Mesodermal cell (in vitro differentiated cells): ENCODE measurements around the gene ECT2L.

ENCODE experiments used
- H3K27ac ChIP-seq: 2 replicates; pipeline ENCODE4 v1.7.0; 2013; ENCODE audit warnings: mild to moderate bottlenecking, low read depth, low read length, moderate library complexity; ENCODE audit not compliant: severe bottlenecking
- H3K36me3 ChIP-seq: 2 replicates; pipeline ENCODE4 v1.7.1; 2013; ENCODE audit warnings: mild to moderate bottlenecking, low read length, moderate library complexity; ENCODE audit not compliant: control insufficient read depth, insufficient read depth
- H3K4me1 ChIP-seq: one replicate; pipeline ENCODE4 v1.7.1; 2013; ENCODE audit warnings: mild to moderate bottlenecking, low read length; ENCODE audit not compliant: insufficient read depth, control insufficient read depth, poor library complexity, severe bottlenecking
- H3K4me3 ChIP-seq: 2 replicates; pipeline ENCODE4 v1.7.0; 2013; ENCODE audit warnings: low read length, control low read depth, mild to moderate bottlenecking; ENCODE audit not compliant: insufficient read depth, poor library complexity, severe bottlenecking; ENCODE audit errors: extremely low read depth
- H3K9me3 ChIP-seq: 2 replicates; pipeline ENCODE4 v1.7.1; 2013; ENCODE audit warnings: mild to moderate bottlenecking, low read length, moderate library complexity; ENCODE audit not compliant: control insufficient read depth
- WGBS, 2 experiments: methylation state at CpG; one replicate each; pipeline ENCODE4 v1.1.5; 2013; ENCODE audit warnings: missing lambda C conversion rate in 2 of 2; ENCODE audit not compliant: insufficient coverage in 2 of 2; 5-methylcytosine and 5-hydroxymethylcytosine counted together

The ECT2L gene

DNA sequence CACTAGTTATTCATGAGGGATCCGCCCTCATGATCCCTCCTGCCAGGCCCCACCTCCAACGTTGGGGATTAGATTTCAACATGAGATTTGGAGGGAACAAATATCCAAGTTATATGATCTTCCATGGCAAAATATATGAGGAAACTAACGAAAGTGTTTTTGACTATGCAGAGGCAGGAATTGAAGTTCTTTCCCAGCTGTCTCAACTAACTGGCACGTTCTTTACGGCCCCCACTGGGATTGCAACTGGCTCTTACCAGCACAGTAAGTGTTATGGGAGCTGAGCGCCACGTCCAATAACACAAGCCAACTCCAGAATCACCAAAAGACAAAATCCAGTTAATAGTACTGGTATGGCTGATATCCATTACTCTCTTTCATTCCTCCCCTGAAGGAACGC is 66.6 kb downstream of the ECT2L start:
- Histone ChIP-seq H3K27ac (no peak overlapping the region), H3K4me3 (no peak overlapping the region), H3K36me3 (no peaks in the 10 kb centered on the region), H3K4me1 (no peaks in the 10 kb centered on the region), H3K9me3 (no peaks in the 10 kb centered on the region)
- 86 to 95% methylated on average over 3 to 4 of the region's 8 CpGs for WGBS, 2 experiments

DNA sequence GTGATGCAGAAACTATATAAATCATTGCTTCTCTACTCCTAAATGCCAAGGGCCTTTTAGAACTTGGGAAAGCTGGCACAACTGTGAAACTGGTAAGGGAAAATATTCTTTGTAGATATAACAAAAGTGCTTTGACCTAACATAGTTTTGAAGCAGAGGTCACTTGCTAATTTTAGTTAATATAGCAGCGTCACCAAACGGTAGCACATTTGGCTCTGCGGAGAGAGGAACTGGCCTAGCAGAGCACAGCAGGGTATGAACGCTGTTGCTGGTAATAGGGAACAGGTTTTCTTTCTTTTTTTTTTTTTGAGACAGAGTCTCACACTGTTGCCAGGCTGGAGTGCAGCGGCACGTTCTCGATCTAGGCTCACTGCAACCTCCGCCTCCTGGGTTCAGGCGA is 67.4 kb downstream of the ECT2L start:
- WGBS, 2 experiments, result 74 to 94% methylated on average over 3 to 8 of the region's 9 CpGs
- Histone ChIP-seq H3K27ac (no peak overlapping the region), H3K36me3 (no peaks in the 10 kb centered on the region), H3K4me3 (no peak overlapping the region), H3K4me1 (no peaks in the 10 kb centered on the region), H3K9me3 (no peaks in the 10 kb centered on the region)

DNA sequence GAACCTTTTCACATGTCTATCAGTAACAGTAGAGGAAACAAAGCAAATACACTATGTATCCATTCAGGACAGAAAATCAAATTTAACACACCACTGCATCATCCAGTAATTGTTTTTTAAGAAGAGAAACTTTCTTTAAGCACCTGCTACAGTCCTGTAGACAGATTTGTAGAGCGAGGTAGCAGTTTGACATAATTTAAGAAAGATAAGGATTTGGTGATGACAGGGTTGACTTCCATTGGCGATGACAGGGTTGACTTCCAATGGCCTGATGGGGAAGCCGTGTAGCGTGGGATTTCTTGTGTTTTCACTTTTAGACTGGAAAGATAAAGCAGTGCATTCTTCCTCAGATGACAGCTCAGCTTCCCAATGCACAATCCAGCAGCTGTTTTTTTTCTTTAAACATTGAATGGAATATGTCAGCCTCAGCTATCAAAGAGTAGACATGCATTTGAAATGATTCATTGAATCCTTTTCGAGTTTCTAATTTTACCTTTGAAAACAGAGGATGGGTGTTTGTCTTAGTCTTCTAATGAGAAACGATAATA is 68.5 kb downstream of the ECT2L start:
- no peaks in the 10 kb centered on the region for H3K36me3 ChIP-seq
- WGBS, 2 experiments, result 90 to 100% methylated on average over 1 to 4 of the region's 6 CpGs
- no peaks in the 10 kb centered on the region for H3K9me3 ChIP-seq
- H3K27ac ChIP-seq, result no peak overlapping the region
- H3K4me3 ChIP-seq, result no peak overlapping the region
- peaks cover 4% of the 10 kb centered on the region for H3K4me1 ChIP-seq

DNA sequence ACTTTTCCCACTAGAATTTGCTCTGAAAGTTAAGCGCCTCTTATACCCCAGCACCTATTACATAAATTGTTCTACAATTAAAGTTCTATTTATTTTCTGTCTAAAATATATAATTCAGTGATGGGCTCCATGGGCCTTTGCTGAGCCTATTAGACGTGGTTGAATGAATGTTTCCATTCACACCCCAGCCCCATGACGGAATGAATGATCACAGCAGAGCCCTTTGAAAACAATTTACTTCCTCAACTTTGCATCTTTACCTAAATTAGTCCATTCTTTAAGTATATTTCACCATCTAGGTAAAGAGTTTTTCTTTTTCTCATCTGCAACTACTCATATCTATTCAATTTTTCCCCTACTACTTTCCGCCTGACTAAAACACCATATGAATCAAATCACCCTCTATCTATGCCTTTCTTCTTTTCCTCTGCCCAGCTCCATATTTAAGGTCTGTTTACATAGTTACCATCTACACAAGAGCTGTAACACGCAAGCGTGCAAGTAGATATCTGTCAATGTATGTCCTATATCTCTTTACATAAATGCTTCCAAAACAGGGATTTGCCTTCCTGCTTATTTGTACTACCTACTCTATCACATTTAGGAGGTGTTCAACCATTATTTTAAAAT is 69.7 kb downstream of the ECT2L start:
- H3K9me3 ChIP-seq, result no peaks in the 10 kb centered on the region
- H3K4me1 ChIP-seq, result peaks cover 9% of the 10 kb centered on the region
- no peak overlapping the region for H3K4me3 ChIP-seq
- no peaks in the 10 kb centered on the region for H3K36me3 ChIP-seq
- WGBS, 2 experiments, result 92 to 100% methylated on average over 3 of the region's 6 CpGs
- no peak overlapping the region for H3K27ac ChIP-seq

DNA sequence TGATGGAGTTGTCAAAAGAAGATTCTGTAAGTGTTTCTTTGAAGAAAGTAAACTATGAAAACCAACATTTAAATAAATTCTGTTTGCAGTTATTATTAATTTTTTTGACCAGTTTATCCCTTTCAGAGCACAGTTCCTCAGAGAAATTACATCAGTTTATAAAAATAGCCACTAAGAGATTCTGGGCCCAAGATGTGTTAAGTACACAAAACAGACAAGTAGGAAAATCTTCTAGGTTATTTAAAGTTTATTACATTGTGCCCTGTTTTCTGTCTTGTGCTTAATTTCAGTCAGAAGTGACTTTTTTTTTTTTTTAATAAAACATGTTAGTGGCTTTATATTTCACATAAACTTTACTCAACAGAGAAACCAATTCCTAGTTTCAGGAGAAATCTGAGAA is 72.3 kb downstream of the ECT2L start:
- peaks cover 9% of the 10 kb centered on the region for H3K4me1 ChIP-seq
- H3K4me3 ChIP-seq, result no peak overlapping the region
- H3K36me3 ChIP-seq, result no peaks in the 10 kb centered on the region
- H3K27ac ChIP-seq, result no peak overlapping the region
- H3K9me3 ChIP-seq, result no peaks in the 10 kb centered on the region

DNA sequence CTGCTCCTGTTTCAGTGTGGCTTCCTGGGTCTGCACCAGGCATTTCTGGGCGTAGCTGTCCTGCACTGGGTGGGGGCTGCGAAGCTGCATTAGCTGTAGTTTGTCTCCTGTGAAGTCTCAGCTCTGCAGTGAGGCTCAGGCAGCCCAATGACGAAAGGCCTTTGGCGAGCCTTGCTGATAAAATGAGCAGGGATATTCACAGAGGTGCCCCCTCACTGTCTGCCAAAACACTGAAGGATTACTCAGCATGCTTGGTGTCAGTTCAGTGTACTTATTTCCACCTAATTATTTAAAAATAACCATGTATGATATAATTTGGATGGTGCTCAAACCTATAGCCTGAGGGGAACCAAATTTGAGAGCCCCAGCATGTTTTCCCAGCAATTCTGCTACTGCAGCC is 73.5 kb downstream of the ECT2L start:
- H3K36me3 ChIP-seq, result no peaks in the 10 kb centered on the region
- peaks cover 9% of the 10 kb centered on the region for H3K4me1 ChIP-seq
- 47 to 77% methylated on average over 2 to 3 of the region's 4 CpGs for WGBS, 2 experiments
- no peaks in the 10 kb centered on the region for H3K9me3 ChIP-seq
- H3K4me3 ChIP-seq, result no peak overlapping the region
- H3K27ac ChIP-seq, result peak overlapping the region; percentile 5

DNA sequence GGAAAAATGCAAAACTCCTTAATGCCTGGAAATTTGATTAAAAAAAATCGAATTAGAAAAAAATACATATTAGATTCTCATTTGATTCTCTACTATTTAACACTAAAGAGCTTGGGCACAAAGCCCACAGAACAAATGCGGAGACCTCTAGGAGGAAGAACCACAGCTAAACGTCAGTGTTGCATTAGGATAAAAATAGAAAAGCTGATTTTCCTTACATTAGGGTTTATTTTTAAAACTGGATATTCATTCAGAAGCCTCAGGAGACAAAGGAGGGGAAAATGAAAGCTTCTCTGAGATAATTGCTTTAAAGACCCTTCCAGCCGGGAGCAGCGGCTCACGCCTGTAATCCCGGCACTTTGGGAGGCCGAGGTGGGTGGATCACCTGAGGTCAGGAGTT is 77.3 kb downstream of the ECT2L start:
- H3K36me3 ChIP-seq, result no peaks in the 10 kb centered on the region
- H3K4me1 ChIP-seq, result peaks cover 9% of the 10 kb centered on the region
- 84 to 100% methylated on average over 3 to 6 of the region's 8 CpGs for WGBS, 2 experiments
- H3K4me3 ChIP-seq, result no peak overlapping the region
- H3K9me3 ChIP-seq, result no peaks in the 10 kb centered on the region
- no peak overlapping the region for H3K27ac ChIP-seq

DNA sequence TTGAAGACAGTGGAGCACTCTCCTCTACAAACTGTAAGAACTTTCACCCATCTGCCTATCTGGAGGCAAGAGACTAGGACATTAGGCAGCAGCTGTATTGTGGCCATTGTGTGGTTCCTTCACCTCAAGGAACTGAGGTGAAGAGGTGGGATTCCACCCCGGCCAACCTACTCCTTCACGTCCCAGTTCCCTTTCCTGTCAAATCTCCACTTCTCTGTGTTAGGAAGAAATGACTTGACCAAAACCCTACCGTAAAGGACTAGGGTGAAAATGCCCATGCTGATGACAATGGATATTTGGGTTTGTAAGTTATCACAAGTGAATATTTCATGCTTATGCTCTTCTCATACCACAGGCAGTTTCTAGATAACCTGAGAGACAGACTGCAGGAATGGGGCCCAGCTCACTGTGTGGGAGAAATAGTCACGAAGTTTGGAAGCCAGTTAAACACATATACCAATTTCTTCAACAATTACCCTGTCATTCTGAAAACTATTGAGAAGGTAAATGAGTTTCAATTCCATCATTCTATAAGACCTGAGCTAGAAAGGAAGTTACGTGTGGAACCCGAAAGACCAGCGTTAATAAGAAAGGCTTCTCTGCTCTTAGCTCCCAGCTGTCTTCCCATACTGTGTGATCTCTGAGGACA is 86.6 kb downstream of the ECT2L start:
- H3K27ac ChIP-seq, result no peak overlapping the region
- no peak overlapping the region for H3K4me3 ChIP-seq
- H3K9me3 ChIP-seq, result no peaks in the 10 kb centered on the region
- WGBS, 2 experiments, result 75 to 100% methylated on average over 3 of the region's 7 CpGs
- H3K4me1 ChIP-seq, result peaks cover 5% of the 10 kb centered on the region
- no peaks in the 10 kb centered on the region for H3K36me3 ChIP-seq

DNA sequence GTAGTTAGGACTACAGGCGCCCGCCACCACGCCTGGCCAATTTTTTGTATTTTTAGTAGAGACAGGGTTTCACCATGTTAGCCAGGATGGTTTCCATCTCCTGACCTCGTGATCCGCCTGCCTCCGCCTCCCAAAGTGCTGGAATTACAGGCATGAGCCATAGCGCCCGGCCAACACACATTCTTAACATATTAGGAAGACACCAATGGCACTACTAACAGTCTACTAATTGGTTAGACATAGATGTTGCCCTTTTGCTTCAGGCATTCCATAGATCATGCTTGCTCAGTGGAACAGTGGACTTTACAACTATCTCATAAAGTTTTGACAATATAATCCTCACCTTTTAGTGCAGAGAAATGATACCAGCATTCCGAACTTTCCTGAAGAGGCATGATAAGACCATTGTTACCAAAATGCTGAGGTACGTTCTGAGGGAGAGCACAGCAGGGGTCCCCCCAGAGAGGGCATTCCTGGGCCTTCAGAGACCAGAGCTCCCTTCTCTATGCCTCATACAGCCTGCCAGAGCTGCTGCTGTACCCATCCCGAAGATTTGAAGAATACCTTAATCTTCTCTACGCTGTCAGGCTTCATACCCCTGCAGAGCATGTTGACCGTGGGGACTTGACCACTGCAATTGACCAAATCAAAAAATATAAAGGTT is 89.4 kb downstream of the ECT2L start:
- Histone ChIP-seq H3K4me3 (no peak overlapping the region), H3K9me3 (no peaks in the 10 kb centered on the region), H3K36me3 (no peaks in the 10 kb centered on the region), H3K27ac (no peak overlapping the region), H3K4me1 (peaks cover 5% of the 10 kb centered on the region)
- 80 to 81% methylated on average over 6 to 7 of the region's 13 CpGs for WGBS, 2 experiments

DNA sequence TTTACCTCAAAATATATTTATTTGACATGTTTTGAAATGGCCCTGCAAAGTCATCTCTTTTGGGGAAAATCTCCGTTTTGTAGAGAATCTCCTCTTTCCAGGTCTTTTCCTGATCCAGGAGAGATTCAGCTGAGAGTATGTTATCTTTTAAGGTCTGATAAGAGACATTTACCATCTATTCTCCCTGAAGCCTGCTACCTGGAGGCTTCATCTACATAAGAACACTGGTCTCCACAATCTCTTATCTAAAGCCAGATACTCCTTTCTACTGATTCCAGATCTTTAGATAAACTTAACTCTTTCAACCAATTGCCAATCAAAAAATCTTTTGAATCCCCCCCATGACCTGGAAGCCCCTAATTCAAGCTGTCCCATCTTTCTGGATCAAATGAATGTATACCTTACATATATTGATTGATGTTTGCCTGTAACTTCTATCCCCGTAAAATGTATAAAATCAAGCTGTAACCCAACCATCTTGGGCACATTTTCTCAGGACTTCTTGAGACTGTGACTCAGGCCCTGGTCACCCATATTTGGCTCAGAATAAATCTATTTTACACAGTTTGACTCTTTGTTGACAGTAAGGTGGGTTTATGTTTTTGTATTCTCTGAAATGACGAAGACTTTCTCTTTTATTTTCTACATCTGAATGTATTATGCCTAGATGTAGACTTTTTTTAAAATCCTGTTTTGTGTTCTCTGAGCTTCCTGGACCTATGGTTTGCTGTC is 95.5 kb downstream of the ECT2L start:
- 90% methylated on average over 2 of the region's 3 CpGs; no CpG with 5 or more reads in 1 of the 2 experiments for WGBS, 2 experiments
- no peak overlapping the region for H3K27ac ChIP-seq
- no peaks in the 10 kb centered on the region for H3K9me3 ChIP-seq
- no peaks in the 10 kb centered on the region for H3K36me3 ChIP-seq
- H3K4me3 ChIP-seq, result no peak overlapping the region
- peaks cover 4% of the 10 kb centered on the region for H3K4me1 ChIP-seq
